Peyer's patch (tissue), 4 donors: ENCODE results near the gene RSAD2.

Experiments used
- CTCF ChIP-seq, 6 experiments: fragments of 450-650 bp in 4 of 6; fragments of 200-600 bp in 2 of 6; sonication (generic) in 1 of 6; IDR thresholded peaks; one replicate each; pipeline ENCODE4 v1.5.1; 2017 to 2019; ENCODE audit warnings: antibody characterized with exemption in 6 of 6, mild to moderate bottlenecking in 3 of 6, moderate library complexity in 1 of 6
- POLR2A ChIP-seq, 2 donors: fragments of 450-650 bp; IDR thresholded peaks; one replicate each; pipeline ENCODE4 v1.5.1; 2017; ENCODE audit warnings: antibody characterized with exemption in 2 of 2, mild to moderate bottlenecking in 2 of 2, moderate library complexity in 2 of 2

- TF ChIP-seq CTCF (IDR thresholded peaks at IDR 0.05) (no peak), POLR2A (IDR thresholded peaks at IDR 0.05) (no peak)
Observed at GRCh38 chr2:6919901-6920742, 42.5 kb downstream of the RSAD2 start.
